ENCODE results near the gene LRCH1.

The LRCH1 gene

DNA sequence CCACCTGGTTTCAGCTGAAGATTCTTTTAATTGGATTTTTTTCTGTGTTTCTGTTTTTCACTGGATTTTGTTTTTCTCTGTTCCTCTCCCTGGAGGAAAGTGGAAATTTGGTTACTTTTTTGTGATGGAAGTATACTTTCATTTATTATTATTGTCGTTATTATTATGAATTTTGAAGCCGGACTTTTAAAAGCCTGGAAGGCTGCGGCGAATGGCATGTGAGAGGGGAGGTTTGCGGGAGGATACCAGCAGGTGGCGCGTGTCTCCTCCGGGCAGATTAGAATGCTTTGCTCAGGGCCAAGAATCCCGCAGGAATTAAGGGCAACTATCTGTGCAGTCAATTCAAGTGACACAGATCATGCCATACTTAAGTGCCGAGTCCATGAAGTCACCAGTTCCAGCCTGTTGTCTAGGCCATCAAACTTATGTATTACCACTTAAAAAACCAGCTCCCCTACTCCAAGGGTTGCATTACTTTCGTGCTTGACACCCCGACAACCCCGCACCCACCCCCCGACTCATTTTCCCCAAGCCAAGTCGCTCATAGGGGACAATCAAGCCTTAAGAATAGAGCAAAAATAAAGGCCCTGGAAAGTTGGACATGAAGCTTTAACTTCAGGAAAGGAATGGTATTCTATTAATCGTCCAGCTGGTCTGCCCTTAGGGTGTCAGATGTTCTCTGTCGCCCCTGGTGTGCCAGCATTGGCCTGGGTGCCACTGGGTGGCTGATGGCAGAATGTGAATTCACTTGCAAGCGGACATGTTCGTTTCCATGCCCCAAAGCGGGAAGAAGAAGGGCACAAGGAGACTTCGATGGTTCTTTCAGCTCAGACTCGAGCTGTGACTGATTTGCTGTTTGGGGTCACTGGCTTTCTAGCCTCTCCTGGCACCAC is 1.3 kb upstream of the LRCH1 start:
- TF ChIP-seq, protein P1, sequence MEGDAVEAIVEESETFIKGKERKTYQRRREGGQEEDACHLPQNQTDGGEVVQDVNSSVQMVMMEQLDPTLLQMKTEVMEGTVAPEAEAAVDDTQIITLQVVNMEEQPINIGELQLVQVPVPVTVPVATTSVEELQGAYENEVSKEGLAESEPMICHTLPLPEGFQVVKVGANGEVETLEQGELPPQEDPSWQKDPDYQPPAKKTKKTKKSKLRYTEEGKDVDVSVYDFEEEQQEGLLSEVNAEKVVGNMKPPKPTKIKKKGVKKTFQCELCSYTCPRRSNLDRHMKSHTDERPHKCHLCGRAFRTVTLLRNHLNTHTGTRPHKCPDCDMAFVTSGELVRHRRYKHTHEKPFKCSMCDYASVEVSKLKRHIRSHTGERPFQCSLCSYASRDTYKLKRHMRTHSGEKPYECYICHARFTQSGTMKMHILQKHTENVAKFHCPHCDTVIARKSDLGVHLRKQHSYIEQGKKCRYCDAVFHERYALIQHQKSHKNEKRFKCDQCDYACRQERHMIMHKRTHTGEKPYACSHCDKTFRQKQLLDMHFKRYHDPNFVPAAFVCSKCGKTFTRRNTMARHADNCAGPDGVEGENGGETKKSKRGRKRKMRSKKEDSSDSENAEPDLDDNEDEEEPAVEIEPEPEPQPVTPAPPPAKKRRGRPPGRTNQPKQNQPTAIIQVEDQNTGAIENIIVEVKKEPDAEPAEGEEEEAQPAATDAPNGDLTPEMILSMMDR (IDR thresholded peaks at IDR 0.05): peak; percentile 79

DNA sequence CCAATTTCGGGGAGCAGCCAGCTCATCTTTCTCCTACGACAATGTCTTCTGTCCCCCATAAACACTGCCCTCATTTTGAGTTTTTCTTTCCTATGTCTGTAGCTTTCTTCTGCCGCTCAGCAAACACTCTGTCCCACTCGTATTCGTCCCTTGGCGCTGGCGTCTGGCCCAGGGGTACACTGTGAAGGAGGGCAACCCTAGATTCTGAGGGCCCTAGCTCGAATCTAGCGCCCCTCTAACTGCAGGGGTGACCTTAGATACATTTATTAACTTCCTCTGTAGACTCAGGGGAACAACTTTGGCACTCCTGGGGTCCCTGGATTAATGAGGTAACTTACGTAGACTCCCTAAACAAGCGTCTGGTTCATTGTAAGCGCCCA is 677 bp upstream of the LRCH1 start:
- TF ChIP-seq, protein P1 (IDR thresholded peaks at IDR 0.05): no peak

DNA sequence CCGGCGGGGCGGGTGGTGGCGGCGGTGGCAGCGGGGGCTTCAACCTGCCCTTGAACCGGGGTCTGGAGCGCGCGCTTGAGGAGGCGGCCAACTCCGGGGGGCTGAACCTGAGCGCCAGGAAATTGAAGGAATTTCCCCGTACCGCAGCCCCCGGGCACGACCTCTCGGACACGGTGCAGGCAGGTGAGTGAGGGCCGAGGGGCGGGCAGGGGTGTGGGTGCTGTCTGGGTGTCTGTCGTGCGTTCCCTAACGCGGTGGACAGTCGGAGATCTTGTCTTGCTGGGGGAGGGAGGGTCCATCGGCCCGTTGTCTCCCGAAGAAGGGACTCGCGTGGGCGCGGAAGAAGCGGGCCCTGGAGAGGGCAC is 533 bp downstream of the LRCH1 start:
- TF ChIP-seq, protein P1 (IDR thresholded peaks at IDR 0.05): no peak

DNA sequence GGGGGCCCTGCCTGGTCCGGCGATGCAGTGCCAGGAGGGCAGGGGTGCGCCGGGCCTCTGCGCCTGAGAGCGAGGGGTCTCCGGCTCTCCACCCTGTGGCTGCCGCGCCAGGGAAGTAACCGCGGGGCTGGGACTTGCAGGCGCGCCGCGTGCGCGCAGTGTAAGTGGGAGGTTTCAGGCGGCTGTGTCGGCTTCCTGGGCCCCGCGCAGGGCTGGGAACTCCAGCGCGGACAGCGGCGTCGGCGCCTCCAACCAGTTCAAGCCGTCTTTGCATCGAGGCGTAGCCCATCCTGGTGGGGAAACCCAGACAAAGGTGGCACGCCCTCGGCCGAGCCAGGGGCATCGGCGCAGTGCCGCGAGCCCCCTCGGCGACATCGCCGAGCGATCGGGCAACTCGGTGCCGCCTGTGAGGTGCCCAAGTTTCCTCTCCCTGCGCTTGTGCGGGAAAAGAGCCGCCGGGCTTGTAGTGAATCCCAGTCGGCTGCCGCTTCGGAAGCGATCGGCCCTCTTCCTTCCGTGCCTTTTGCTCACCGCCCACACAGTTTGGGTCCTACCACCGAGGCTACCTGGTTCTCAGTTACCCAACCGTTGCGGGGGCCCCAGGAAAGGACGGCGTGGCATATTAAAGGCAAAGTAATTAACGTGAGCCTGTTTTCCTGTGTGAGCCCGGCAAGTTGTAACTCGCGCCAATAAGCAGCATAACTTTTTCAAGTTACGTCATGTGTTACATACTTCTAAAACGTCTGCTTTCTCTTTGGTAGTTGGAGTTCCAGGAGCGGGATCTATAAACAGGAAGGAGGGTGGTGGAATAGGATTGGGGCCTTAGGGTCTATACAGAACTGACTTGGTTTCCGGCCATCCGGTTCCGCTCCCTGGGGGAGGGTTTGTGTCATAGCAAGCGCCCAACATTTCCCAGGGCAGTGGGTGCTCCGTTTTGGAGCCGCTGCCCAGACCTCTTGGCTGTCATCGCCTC is 1.2 kb downstream of the LRCH1 start:
- TF ChIP-seq, protein P1 (IDR thresholded peaks at IDR 0.05): no peak

DNA sequence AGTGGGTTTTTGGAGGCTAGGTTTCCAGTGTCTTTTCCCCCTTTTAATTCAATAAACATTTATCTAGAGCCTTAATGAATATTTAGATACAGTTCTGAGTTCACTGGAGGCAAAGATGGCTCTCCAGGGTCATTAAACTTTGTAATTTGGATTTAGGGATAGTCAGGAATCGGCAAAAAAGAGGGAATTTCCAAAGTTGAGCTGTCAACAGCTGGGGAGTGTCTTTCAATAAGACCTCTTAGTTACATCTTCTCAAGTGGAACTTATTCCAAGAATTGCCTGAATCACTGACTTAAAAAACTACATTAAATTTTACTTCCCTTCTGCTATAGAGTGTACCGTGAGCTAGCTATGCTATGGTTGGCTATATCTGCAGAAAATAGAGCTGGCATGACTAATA is 2.0 kb downstream of the LRCH1 start:
- TF ChIP-seq, protein P1 (IDR thresholded peaks at IDR 0.05): no peak

DNA sequence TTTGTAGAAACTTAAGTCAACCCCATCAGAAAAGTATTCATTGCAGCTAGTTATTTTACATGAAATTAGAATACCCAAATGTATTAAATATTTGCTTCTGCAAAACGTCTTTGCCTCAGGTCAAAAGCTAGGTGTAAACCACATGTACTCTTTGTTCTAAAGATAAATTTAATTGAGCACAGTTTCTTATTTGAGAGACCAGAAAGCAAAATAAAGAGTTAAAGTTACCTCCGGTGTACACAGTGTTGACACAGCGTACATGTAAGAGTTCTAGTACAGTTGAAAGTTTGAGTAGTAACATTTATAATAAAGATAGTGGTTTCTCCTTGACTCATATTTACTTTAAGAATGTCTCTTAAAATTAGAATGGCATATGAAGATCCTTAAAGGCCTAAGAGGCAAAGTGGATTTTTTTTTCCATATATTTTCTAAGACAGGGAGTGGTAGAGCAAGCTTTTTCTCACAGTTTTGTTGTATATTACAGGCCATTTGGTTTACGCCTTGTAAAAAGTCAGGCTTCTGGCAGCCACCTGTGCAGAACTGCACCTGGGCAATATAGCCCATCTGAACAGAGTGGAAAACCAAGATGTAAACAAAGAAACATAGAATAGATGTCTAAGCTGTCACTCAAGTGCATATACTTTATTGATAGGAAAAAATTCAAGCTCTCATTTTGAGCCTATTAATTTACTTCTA is 2.9 kb downstream of the LRCH1 start:
- TF ChIP-seq, protein P1 (IDR thresholded peaks at IDR 0.05): no peak

DNA sequence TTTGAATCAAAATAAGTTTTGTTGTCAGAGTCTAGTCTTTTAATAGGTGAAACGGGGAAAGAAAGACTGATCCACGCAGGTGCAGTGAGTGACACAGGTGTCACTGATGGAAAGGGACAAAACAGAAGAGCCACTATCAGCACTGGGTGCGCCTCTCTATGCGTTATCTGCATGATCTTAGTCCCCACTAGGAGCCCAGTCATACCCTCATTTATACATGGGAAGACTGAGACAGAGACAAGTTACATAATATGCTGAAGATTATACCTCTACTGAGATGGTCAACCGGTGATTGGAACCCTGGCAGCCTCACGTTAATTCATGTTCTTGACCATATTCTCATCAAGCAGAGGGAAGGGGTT is 3.4 kb downstream of the LRCH1 start:
- TF ChIP-seq, protein P1 (IDR thresholded peaks at IDR 0.05): no peak

Measured in LNCAP (cell line).